Neural progenitor cell (in vitro differentiated cells): ENCODE results near the gene CREB3L2. TPM values are rescaled to one million over a fixed set of nuclear protein-coding genes. Genes with fewer than 3 reads are reported as not detected.

Source experiments
- DNase-seq: peaks from one replicate; pipeline ENCODE4 v3.0.0-alpha.2; 2016; ENCODE audit warnings: low spot score
- H2AFZ ChIP-seq: fragments of 200-600 bp; sonication (generic); replicated peaks from 2 replicates; pipeline ENCODE4 v1.6.1; 2016; ENCODE audit warnings: antibody characterized with exemption
- H3F3A ChIP-seq: fragments of 200-600 bp; sonication (generic); 2 replicates; pipeline ENCODE4 v1.6.1; 2016; ENCODE audit warnings: antibody characterized with exemption, low read depth
- H3K27ac ChIP-seq: fragments of 200-600 bp; sonication (generic); 2 replicates; pipeline ENCODE4 v1.5.1; 2016; ENCODE audit warnings: mild to moderate bottlenecking
- H3K27me3 ChIP-seq: fragments of 200-600 bp; sonication (generic); 2 replicates; pipeline ENCODE4 v1.6.1; 2016; ENCODE audit warnings: mild to moderate bottlenecking, moderate library complexity
- H3K36me3 ChIP-seq: fragments of 200-600 bp; sonication (generic); 2 replicates; pipeline ENCODE4 v1.5.1; 2016
- H3K4me1 ChIP-seq: fragments of 200-600 bp; sonication (generic); 2 replicates; pipeline ENCODE4 v1.6.1; 2016; ENCODE audit warnings: mixed run types
- H3K4me2 ChIP-seq: fragments of 200-600 bp; sonication (generic); 2 replicates; pipeline ENCODE4 v1.6.1; 2016
- H3K4me3 ChIP-seq: fragments of 200-600 bp; sonication (generic); 2 replicates; pipeline ENCODE4 v1.5.1; 2016
- H3K79me2 ChIP-seq: fragments of 200-600 bp; sonication (generic); 2 replicates; pipeline ENCODE4 v1.6.1; 2016; ENCODE audit warnings: low read depth
- H3K9ac ChIP-seq: fragments of 200-600 bp; sonication (generic); 2 replicates; pipeline ENCODE4 v1.6.1; 2016
- H3K9me3 ChIP-seq: fragments of 200-600 bp; sonication (generic); 2 replicates; pipeline ENCODE4 v1.5.1; 2016; ENCODE audit warnings: low read depth
- H4K20me1 ChIP-seq: fragments of 200-600 bp; sonication (generic); 2 replicates; pipeline ENCODE4 v1.6.1; 2016; ENCODE audit warnings: low read depth
- H3K27ac Mint-ChIP-seq: 3 replicates; pipeline ENCODE4 v1.8.0; 2021; ENCODE audit warnings: mixed read lengths
- H3K27me3 Mint-ChIP-seq: 2 replicates; pipeline ENCODE4 v1.8.0; 2022; ENCODE audit warnings: low read depth, mild to moderate bottlenecking, inconsistent platforms, moderate library complexity, mixed read lengths; ENCODE audit not compliant: insufficient read depth
- H3K36me3 Mint-ChIP-seq: 3 replicates; pipeline ENCODE4 v1.8.0; 2021; ENCODE audit warnings: mixed read lengths
- H3K4me1 Mint-ChIP-seq: 3 replicates; pipeline ENCODE4 v1.8.0; 2021; ENCODE audit warnings: mixed read lengths
- H3K4me3 Mint-ChIP-seq: 3 replicates; pipeline ENCODE4 v1.8.0; 2021; ENCODE audit warnings: mild to moderate bottlenecking, moderate library complexity, mixed read lengths
- H3K9me3 Mint-ChIP-seq: 3 replicates; pipeline ENCODE4 v1.8.0; 2020; ENCODE audit warnings: mixed read lengths
- EZH2 ChIP-seq: fragments of 200-600 bp; sonication (generic); IDR thresholded peaks from 2 replicates; pipeline ENCODE4 v1.6.1; 2017; ENCODE audit warnings: antibody characterized with exemption, mild to moderate bottlenecking, moderate library complexity
- EZH2phosphoT487 ChIP-seq: fragments of 200-600 bp; sonication (generic); IDR thresholded peaks from 2 replicates; pipeline ENCODE4 v1.6.1; 2017; ENCODE audit warnings: antibody characterized with exemption
- total RNA-seq: library from RNA; depleted of rRNA; stranded (reverse); fragments of >200 nt; gene quantifications from 2 replicates; pipeline ENCODE4 v1.2.3, GENCODE V29; 2015; ENCODE audit warnings: low replicate concordance
- TF ChIP-seq, protein P1 (sequence below): fragments of 200-600 bp; sonication (generic); IDR thresholded peaks from 2 replicates; pipeline ENCODE4 v1.5.1; 2017; ENCODE audit warnings: antibody characterized with exemption, mild to moderate bottlenecking

CREB3L2 gene
- total RNA-seq, 1 donor from 2014 or later, result 9.9 TPM

DNA sequence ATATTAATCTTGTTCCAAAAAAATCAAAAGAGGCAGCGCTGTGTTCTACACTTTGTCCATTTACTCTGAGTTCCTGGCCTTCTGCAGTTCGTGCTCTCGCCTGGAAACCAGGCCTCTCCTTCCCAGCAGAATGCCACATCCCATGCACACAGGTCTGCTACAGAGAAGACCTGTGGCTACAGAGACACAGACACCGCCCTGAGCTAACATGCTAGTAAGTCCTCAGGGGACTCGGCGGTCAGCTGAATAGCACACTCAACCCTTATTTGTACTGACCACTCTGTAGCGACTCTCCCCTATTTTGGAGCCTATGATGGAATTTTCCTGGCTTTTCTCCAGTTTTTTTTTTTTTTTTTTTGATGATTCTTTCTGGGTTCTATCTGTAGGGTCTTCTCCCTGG is 12.8 kb downstream of the CREB3L2 start:
- H3K27ac Mint-ChIP-seq, result no peak overlapping the region
- no peaks in the 10 kb centered on the region for H3K36me3 ChIP-seq
- no peak overlapping the region for H3K4me3 ChIP-seq
- DNase-seq, result no peak
- peaks cover 31% of the 10 kb centered on the region for H3K4me1 Mint-ChIP-seq
- H3K79me2 ChIP-seq, result peaks cover 74% of the 10 kb centered on the region
- peaks cover 15% of the 10 kb centered on the region for H3K4me1 ChIP-seq
- no peak overlapping the region for H3K4me3 Mint-ChIP-seq
- H3K9me3 Mint-ChIP-seq, result peaks cover 1% of the 10 kb centered on the region
- H3K9ac ChIP-seq, result no peak overlapping the region
- H3K9me3 ChIP-seq, result no peaks in the 10 kb centered on the region
- H3F3A ChIP-seq, result no peaks in the 10 kb centered on the region
- no peak overlapping the region for H3K27ac ChIP-seq
- no peaks in the 10 kb centered on the region for H3K27me3 ChIP-seq
- no peak overlapping the region for H3K4me2 ChIP-seq
- H4K20me1 ChIP-seq, result no peaks in the 10 kb centered on the region
- peaks cover 23% of the 10 kb centered on the region for H3K36me3 Mint-ChIP-seq
- no peak for TF ChIP-seq EZH2phosphoT487
- TF ChIP-seq, protein P1, sequence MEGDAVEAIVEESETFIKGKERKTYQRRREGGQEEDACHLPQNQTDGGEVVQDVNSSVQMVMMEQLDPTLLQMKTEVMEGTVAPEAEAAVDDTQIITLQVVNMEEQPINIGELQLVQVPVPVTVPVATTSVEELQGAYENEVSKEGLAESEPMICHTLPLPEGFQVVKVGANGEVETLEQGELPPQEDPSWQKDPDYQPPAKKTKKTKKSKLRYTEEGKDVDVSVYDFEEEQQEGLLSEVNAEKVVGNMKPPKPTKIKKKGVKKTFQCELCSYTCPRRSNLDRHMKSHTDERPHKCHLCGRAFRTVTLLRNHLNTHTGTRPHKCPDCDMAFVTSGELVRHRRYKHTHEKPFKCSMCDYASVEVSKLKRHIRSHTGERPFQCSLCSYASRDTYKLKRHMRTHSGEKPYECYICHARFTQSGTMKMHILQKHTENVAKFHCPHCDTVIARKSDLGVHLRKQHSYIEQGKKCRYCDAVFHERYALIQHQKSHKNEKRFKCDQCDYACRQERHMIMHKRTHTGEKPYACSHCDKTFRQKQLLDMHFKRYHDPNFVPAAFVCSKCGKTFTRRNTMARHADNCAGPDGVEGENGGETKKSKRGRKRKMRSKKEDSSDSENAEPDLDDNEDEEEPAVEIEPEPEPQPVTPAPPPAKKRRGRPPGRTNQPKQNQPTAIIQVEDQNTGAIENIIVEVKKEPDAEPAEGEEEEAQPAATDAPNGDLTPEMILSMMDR, result no peak
- TF ChIP-seq EZH2, result no peak
- no peaks in the 10 kb centered on the region for H3K27me3 Mint-ChIP-seq
- no peak overlapping the region for H2AFZ ChIP-seq

DNA sequence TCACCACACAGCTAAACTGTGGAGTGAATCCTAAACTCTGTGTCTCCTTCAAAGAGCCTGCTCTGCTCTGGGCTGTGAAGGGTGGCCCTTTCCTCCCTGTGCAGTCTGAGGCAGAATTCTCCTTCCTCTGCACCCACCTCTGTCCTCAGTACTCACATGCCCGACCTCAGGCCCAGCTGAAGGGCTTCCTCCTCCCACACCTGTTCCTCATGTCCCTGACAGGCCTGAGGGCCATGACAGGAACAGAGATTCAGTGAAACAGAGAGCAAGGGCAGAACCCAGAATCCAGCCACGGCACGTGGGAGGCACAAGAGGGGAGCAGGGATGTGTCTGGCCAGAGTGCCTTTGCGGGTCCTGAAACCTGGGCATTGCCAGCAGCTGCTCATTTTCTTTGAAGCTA is 13.9 kb downstream of the CREB3L2 start:
- Histone ChIP-seq H3K36me3 (no peaks in the 10 kb centered on the region), H3F3A (no peaks in the 10 kb centered on the region), H4K20me1 (no peaks in the 10 kb centered on the region), H3K9ac (no peak overlapping the region), H2AFZ (no peak overlapping the region), H3K4me3 (no peak overlapping the region), H3K9me3 (no peaks in the 10 kb centered on the region), H3K27ac (no peak overlapping the region), H3K4me1 (peaks cover 15% of the 10 kb centered on the region), H3K4me2 (no peak overlapping the region), H3K27me3 (no peaks in the 10 kb centered on the region), H3K79me2 (peaks cover 74% of the 10 kb centered on the region)
- Mint-ChIP-seq H3K9me3 (peaks cover 8% of the 10 kb centered on the region), H3K36me3 (peaks cover 26% of the 10 kb centered on the region), H3K27ac (no peak overlapping the region), H3K27me3 (no peaks in the 10 kb centered on the region), H3K4me1 (peaks cover 25% of the 10 kb centered on the region), H3K4me3 (no peak overlapping the region)
- no peak for DNase-seq
- TF ChIP-seq EZH2phosphoT487 (no peak), EZH2 (no peak)
- TF ChIP-seq, protein P1, result no peak

DNA sequence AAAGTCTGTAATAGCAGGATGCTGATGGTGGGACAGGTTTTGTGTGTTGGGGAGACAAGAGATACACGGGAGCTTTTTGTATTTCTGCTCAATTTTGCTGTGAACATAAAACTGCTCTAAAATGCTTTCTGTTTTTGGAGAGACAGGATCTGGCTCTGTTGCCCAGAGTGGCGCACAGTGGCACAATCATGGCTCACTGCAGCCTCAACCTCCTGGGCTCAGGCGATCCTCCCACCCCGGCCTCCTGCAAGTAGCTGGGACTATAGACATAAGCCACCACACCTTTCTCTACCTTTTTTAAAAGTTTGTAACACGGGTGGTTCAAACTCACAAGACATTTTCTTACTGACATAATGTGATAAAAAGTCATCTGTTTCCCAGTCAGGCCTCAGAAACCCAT is 14.3 kb downstream of the CREB3L2 start:
- H3K4me3 Mint-ChIP-seq, result no peak overlapping the region
- no peak for TF ChIP-seq EZH2
- TF ChIP-seq, protein P1, result no peak
- no peak for TF ChIP-seq EZH2phosphoT487
- peak overlapping the region; percentile 32 for H3K27ac Mint-ChIP-seq
- Histone ChIP-seq H4K20me1 (no peaks in the 10 kb centered on the region), H3K27ac (no peak overlapping the region), H2AFZ (no peak overlapping the region), H3F3A (no peaks in the 10 kb centered on the region), H3K4me3 (no peak overlapping the region), H3K4me1 (peaks cover 15% of the 10 kb centered on the region), H3K27me3 (no peaks in the 10 kb centered on the region), H3K4me2 (no peak overlapping the region), H3K9ac (no peak overlapping the region), H3K79me2 (peaks cover 73% of the 10 kb centered on the region), H3K36me3 (no peaks in the 10 kb centered on the region), H3K9me3 (no peaks in the 10 kb centered on the region)
- no peak for DNase-seq
- peaks cover 25% of the 10 kb centered on the region for H3K4me1 Mint-ChIP-seq
- peaks cover 26% of the 10 kb centered on the region for H3K36me3 Mint-ChIP-seq
- H3K27me3 Mint-ChIP-seq, result no peaks in the 10 kb centered on the region
- H3K9me3 Mint-ChIP-seq, result peaks cover 12% of the 10 kb centered on the region
